Keratinocyte (primary cell): Measurements from ENCODE around the gene ZDHHC9. TPM values are rescaled to one million over a fixed set of nuclear protein-coding genes. Genes with fewer than 3 reads are reported as not detected.

Experiments
- DNase-seq: peaks from one replicate; pipeline ENCODE4 v3.0.0-alpha.2; 2011; ENCODE audit warnings: low read depth, missing footprints, low spot score
- FAIRE-seq: peaks from 2 replicates; lab custom pipeline; 2011; peaks lifted over from hg19 to GRCh38; lab: Jason Lieb, UNC
- H2AFZ ChIP-seq: 2 replicates; pipeline ENCODE4 v1.6.0; 2012; ENCODE audit warnings: low read length, control low read depth, inconsistent platforms; ENCODE audit not compliant: control insufficient read depth
- H3K27ac ChIP-seq: 2 replicates; pipeline ENCODE4 v1.5.1; 2011; ENCODE audit warnings: low read length; ENCODE audit not compliant: control insufficient read depth, insufficient read depth
- H3K27me3 ChIP-seq: 3 replicates; pipeline ENCODE4 v1.6.0; 2011; ENCODE audit warnings: low read length; ENCODE audit not compliant: control insufficient read depth, insufficient read depth; ENCODE audit errors: extremely low read depth
- H3K36me3 ChIP-seq, 2 experiments: 2 replicates in 1 of 2; 3 replicates in 1 of 2; pipeline ENCODE4 v1.5.1; 2011; ENCODE audit warnings: low read length in 2 of 2, mild to moderate bottlenecking in 1 of 2; ENCODE audit not compliant: control insufficient read depth in 2 of 2, insufficient read depth in 2 of 2; ENCODE audit errors: extremely low read depth in 1 of 2
- H3K4me1 ChIP-seq: 3 replicates; pipeline ENCODE4 v1.5.1; 2011; ENCODE audit warnings: low read length; ENCODE audit not compliant: control insufficient read depth, insufficient read depth; ENCODE audit errors: extremely low read depth
- H3K4me2 ChIP-seq: 3 replicates; pipeline ENCODE4 v1.6.0; 2011; ENCODE audit warnings: low read depth, low read length; ENCODE audit not compliant: control insufficient read depth, insufficient read depth; ENCODE audit errors: extremely low read depth
- H3K4me3 ChIP-seq, 3 experiments: fragments of 200-600 bp in 1 of 3; sonication (generic) in 1 of 3; 2 replicates in 2 of 3; 3 replicates in 1 of 3; pipeline ENCODE4 v1.5.1; 2011 to 2016; ENCODE audit warnings: low read length in 3 of 3, mild to moderate bottlenecking in 3 of 3, control low read depth in 2 of 3, inconsistent platforms in 1 of 3, low read depth in 1 of 3, mixed read lengths in 1 of 3, mixed run types in 1 of 3, moderate library complexity in 1 of 3; ENCODE audit not compliant: control insufficient read depth in 2 of 3, insufficient read depth in 2 of 3; ENCODE audit errors: extremely low read depth in 1 of 3
- H3K79me2 ChIP-seq: 2 replicates; pipeline ENCODE4 v1.6.0; 2012; ENCODE audit warnings: low read length; ENCODE audit not compliant: control insufficient read depth, insufficient read depth
- H3K9ac ChIP-seq: 3 replicates; pipeline ENCODE4 v1.6.0; 2011; ENCODE audit warnings: low read length; ENCODE audit not compliant: control insufficient read depth, insufficient read depth; ENCODE audit errors: extremely low read depth
- H3K9me1 ChIP-seq: 3 replicates; pipeline ENCODE4 v1.6.0; 2011; ENCODE audit warnings: low read length; ENCODE audit not compliant: control insufficient read depth, insufficient read depth; ENCODE audit errors: extremely low read depth
- H3K9me3 ChIP-seq: 2 replicates; pipeline ENCODE4 v1.5.1; 2012; ENCODE audit warnings: low read depth, low read length; ENCODE audit not compliant: control insufficient read depth
- H4K20me1 ChIP-seq: 3 replicates; pipeline ENCODE4 v1.6.0; 2011; ENCODE audit warnings: low read length; ENCODE audit not compliant: control insufficient read depth, insufficient read depth; ENCODE audit errors: extremely low read depth
- EZH2 ChIP-seq: IDR thresholded peaks from one replicate; pipeline ENCODE4 v1.6.1; 2012; ENCODE audit warnings: inconsistent platforms, mild to moderate bottlenecking, low read length, moderate library complexity
- dilution Hi-C: fragments of 300-500 bp; cut with MboI; formaldehyde crosslinking; loops from one replicate; pipeline ENCODE4 v1.7.0; 2020; ENCODE audit warnings: low sequenced_read_pairs; ENCODE audit not compliant: extremely low pct_ligation_motif_present
- polyA plus RNA-seq, 5 experiments: library from polyadenylated mRNA; depleted of rRNA in 3 of 5; stranded (reverse) in 3 of 5; stranded (forward) in 1 of 5; unstranded in 1 of 5; fragments of >200 nt; gene quantifications; 1 replicate in 1 of 5; 2 replicates in 3 of 5; 3 replicates in 1 of 5; pipeline versions ENCODE4 v1.2.1 to v1.2.3, GENCODE V29; 2011 to 2012; ENCODE audit warnings: missing spikeins in 2 of 5, low read depth in 1 of 5, low replicate concordance in 1 of 5
- TF ChIP-seq, protein P1 (sequence below), 3 experiments: IDR thresholded peaks in 1 of 3; conservative IDR thresholded peaks in 1 of 3; optimal IDR thresholded peaks in 1 of 3; 2 replicates in 2 of 3; 3 replicates in 1 of 3; pipeline versions ENCODE3 to v1.5.1; 2011; ENCODE audit warnings: low read length in 3 of 3, mild to moderate bottlenecking in 3 of 3, moderate library complexity in 2 of 3, control low read depth in 1 of 3, inconsistent platforms in 1 of 3; ENCODE audit not compliant: insufficient read depth in 2 of 3; ENCODE audit errors: extremely low read depth in 1 of 3

The ZDHHC9 gene
- polyA plus RNA-seq, 1 donor (not counting 4 experiments of a cell fraction or from before 2014, with no cell fraction given): 30.0 TPM

DNA sequence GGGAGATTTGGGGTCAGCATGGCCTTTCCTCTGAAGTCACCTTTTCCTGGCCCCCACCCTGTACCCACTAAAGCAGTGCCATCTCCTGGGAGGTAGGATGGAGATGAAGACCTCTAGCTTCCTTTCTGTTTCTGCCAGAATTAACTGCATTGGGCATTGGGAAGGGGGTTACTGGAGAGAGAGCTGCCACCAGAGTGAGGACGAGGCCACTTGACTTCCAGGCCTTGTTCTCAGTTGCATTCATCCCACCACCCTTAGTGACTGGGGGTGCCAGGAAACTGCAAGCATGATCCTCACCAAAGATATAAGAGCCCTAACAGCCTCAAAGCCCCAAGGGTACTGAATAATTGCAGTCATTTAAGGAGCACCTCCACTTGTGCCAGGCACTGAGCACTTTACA lies 48.1 kb downstream of the ZDHHC9 start:
- H3K4me2 ChIP-seq: no peak overlapping the region
- TF ChIP-seq, protein P1, sequence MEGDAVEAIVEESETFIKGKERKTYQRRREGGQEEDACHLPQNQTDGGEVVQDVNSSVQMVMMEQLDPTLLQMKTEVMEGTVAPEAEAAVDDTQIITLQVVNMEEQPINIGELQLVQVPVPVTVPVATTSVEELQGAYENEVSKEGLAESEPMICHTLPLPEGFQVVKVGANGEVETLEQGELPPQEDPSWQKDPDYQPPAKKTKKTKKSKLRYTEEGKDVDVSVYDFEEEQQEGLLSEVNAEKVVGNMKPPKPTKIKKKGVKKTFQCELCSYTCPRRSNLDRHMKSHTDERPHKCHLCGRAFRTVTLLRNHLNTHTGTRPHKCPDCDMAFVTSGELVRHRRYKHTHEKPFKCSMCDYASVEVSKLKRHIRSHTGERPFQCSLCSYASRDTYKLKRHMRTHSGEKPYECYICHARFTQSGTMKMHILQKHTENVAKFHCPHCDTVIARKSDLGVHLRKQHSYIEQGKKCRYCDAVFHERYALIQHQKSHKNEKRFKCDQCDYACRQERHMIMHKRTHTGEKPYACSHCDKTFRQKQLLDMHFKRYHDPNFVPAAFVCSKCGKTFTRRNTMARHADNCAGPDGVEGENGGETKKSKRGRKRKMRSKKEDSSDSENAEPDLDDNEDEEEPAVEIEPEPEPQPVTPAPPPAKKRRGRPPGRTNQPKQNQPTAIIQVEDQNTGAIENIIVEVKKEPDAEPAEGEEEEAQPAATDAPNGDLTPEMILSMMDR (optimal IDR thresholded peaks at IDR 0.05 in 1 of 3, IDR thresholded peaks at IDR 0.05 in 1 of 3, conservative IDR thresholded peaks at IDR 0.05 in 1 of 3; ENCODE audit: extremely low read depth in 1 of 3, insufficient read depth in 2 of 3, low read length in 3 of 3): no peak
- no peak for TF ChIP-seq EZH2
- no peaks in the 10 kb centered on the region for H4K20me1 ChIP-seq
- FAIRE-seq (no peak), DNase-seq (no peak)
- H3K79me2 ChIP-seq: no peaks in the 10 kb centered on the region
- no peaks in the 10 kb centered on the region for H3K4me1 ChIP-seq
- no peak overlapping the region for H3K27ac ChIP-seq
- no peaks in the 10 kb centered on the region for H3K27me3 ChIP-seq
- H2AFZ ChIP-seq: no peak overlapping the region
- dilution Hi-C loops: loop anchor here (10.0 kb wide), 1 partner anchor 51 kb away; no protein-coding TSS in a partner anchor
- H3K36me3 ChIP-seq: no peaks in the 10 kb centered on the region
- no peak overlapping the region for H3K4me3 ChIP-seq
- H3K9me1 ChIP-seq: no peaks in the 10 kb centered on the region
- H3K9ac ChIP-seq: no peak overlapping the region
- no peaks in the 10 kb centered on the region for H3K9me3 ChIP-seq

DNA sequence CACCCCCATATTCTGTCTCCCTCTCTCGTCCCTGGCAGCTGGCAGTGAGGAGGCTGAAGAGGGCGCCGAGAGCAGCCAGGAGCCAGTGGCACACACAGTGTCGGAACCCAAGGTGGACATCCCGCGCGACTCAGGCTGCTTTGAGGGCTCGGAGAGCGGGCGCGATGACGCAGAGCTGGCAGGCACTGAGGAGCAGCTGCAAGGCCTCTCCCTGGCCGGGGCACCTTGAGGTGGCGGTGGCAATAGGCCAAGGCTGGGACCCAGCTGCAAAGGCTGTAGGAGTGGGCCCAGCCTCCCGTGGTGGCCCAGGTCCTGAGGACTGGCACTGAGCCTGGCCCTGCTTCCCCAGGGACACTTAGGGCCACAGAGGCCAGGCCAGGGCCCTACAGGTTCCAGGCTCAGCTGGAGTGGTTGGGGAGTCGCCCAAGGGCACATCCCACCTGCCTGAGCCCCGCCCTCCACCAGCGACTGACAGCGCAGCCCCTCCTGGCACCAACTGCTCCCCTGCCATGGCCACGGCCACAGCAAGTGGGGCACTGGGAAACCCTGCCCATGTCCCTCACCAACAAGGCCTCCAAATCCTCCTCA lies 50.0 kb downstream of the ZDHHC9 start:
- TF ChIP-seq, protein P1 (optimal IDR thresholded peaks at IDR 0.05 in 1 of 3, IDR thresholded peaks at IDR 0.05 in 1 of 3, conservative IDR thresholded peaks at IDR 0.05 in 1 of 3; ENCODE audit: extremely low read depth in 1 of 3, insufficient read depth in 2 of 3, low read length in 3 of 3): no peak
- no peak for TF ChIP-seq EZH2

More for the DNA sequence above, 50.0 kb downstream of the ZDHHC9 start:
- FAIRE-seq (no peak), DNase-seq (no peak)
- Histone ChIP-seq H3K9ac (no peak overlapping the region), H3K9me1 (no peaks in the 10 kb centered on the region), H3K27ac (no peak overlapping the region), H2AFZ (no peak overlapping the region), H3K79me2 (no peaks in the 10 kb centered on the region), H3K4me3 (no peak overlapping the region), H3K27me3 (no peaks in the 10 kb centered on the region), H3K36me3 (no peaks in the 10 kb centered on the region), H4K20me1 (no peaks in the 10 kb centered on the region), H3K4me2 (no peak overlapping the region), H3K9me3 (no peaks in the 10 kb centered on the region), H3K4me1 (no peaks in the 10 kb centered on the region)
- dilution Hi-C loops: loop anchor here (10.0 kb wide), 1 partner anchor 49 kb away; no protein-coding TSS in a partner anchor
